Measurements from ENCODE around the gene VPS4B. TPM values are rescaled to one million over a fixed set of nuclear protein-coding genes. Genes with fewer than 3 reads are reported as not detected.

Gene VPS4B
- total and polyA plus RNA-seq, 2 donors (not counting 1 experiment from before 2014, with no cell fraction given), result 14.5 to 93.9 TPM

- Histone ChIP-seq H3K4me3 (ENCODE audit: control extremely low read depth in 1 of 5, extremely low read depth in 1 of 5, insufficient read depth in 1 of 5, low read depth in 2 of 5, low read length in 4 of 5) (no peak overlapping the region), H3K4me2 (replicated peaks; ENCODE audit: low read depth, low read length, poor library complexity, severe bottlenecking) (no peak overlapping the region), H2AFZ (ENCODE audit: insufficient read depth, low read depth, low read length, poor library complexity, severe bottlenecking) (no peak overlapping the region), H3K9ac (ENCODE audit: low read length) (no peak overlapping the region), H3K27ac (ENCODE audit: low read length in 2 of 2) (no peak overlapping the region), H3K36me3 (replicated peaks in 1 of 2; ENCODE audit: control extremely low read depth in 1 of 2, control insufficient read depth in 1 of 2, extremely low read depth in 1 of 2, insufficient read depth in 2 of 2, low read length in 1 of 2) (no peaks in the 10 kb centered on the region), H3K27me3 (replicated peaks in 1 of 4; ENCODE audit: control extremely low read depth in 1 of 4, control insufficient read depth in 3 of 4, insufficient read depth in 4 of 4, low read length in 3 of 4) (no peaks in the 10 kb centered on the region), H3K4me1 (ENCODE audit: control insufficient read depth in 2 of 2, insufficient read depth in 2 of 2, low read length in 2 of 2) (peaks cover 11 to 14% of the 10 kb centered on the region in 2 donors), H3K79me2 (ENCODE audit: control insufficient read depth, insufficient read depth, low read length) (no peaks in the 10 kb centered on the region), H3K9me3 (ENCODE audit: control extremely low read depth in 1 of 3, control insufficient read depth in 2 of 3, insufficient read depth in 1 of 3, low read length in 2 of 3) (no peaks in the 10 kb centered on the region), H4K20me1 (ENCODE audit: control insufficient read depth, insufficient read depth, low read length, poor library complexity, severe bottlenecking) (no peaks in the 10 kb centered on the region)
- peaks cover 14% of the 10 kb centered on the region for H3K4me1 Mint-ChIP-seq
- no peak overlapping the region for H3K27ac Mint-ChIP-seq
- H3K27me3 Mint-ChIP-seq, result peaks cover 12% of the 10 kb centered on the region
- no peak overlapping the region for H3K4me3 Mint-ChIP-seq
- no CpG with 5 or more reads among the region's 1 CpG for WGBS (ENCODE audit: insufficient coverage)
- no peak for DNase-seq
- no peaks in the 10 kb centered on the region for H3K9me3 Mint-ChIP-seq (ENCODE audit: insufficient read depth)
- ChIA-PET POLR2A (no interaction called here), CTCF (interaction anchor here (0.7 to 9.4 kb wide), 19 partner anchors 16 to 1191 kb away, joined by 3 to 170 read pairs (median 6); partner anchors contain the start of gene VPS4B)
- intact Hi-C loops (cut with micrococcal nuclease), result no loop called here
- no peak for ATAC-seq (ENCODE audit: low read depth)
- no peak for TF ChIP-seq EZH2 (IDR thresholded peaks at IDR 0.05; ENCODE audit: borderline replicate concordance, insufficient read depth, low read depth, low read length, poor library complexity, severe bottlenecking)
- TF ChIP-seq, protein P1, sequence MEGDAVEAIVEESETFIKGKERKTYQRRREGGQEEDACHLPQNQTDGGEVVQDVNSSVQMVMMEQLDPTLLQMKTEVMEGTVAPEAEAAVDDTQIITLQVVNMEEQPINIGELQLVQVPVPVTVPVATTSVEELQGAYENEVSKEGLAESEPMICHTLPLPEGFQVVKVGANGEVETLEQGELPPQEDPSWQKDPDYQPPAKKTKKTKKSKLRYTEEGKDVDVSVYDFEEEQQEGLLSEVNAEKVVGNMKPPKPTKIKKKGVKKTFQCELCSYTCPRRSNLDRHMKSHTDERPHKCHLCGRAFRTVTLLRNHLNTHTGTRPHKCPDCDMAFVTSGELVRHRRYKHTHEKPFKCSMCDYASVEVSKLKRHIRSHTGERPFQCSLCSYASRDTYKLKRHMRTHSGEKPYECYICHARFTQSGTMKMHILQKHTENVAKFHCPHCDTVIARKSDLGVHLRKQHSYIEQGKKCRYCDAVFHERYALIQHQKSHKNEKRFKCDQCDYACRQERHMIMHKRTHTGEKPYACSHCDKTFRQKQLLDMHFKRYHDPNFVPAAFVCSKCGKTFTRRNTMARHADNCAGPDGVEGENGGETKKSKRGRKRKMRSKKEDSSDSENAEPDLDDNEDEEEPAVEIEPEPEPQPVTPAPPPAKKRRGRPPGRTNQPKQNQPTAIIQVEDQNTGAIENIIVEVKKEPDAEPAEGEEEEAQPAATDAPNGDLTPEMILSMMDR (IDR thresholded peaks at IDR 0.05), result no peak
These were observed 17.9 kb upstream of the VPS4B start for GRCh38 chr18:63440219-63440618.

DNA sequence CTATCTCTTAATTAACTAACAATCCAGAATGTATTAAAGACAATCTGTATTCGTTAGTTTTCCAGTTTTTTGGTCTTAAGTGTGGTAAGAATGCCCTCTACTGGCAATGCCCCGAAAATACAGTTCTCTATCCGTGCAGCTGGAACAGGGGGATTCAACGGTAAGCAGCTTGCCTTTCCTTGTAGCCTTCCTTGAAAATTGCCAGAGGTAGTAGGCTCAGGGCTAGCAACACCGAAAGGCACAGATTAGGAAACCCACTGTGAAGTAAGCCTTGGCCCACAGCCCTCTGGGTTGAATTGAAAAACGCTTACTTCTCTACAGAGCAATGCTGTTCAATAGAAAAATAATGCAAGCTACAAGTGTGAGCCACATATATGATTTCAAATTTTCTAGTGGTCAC is 17.1 kb upstream of the VPS4B start:
- H3K27ac ChIP-seq (ENCODE audit: low read length in 2 of 2), result no peak overlapping the region
- H3K79me2 ChIP-seq (ENCODE audit: control insufficient read depth, insufficient read depth, low read length), result no peaks in the 10 kb centered on the region
- ChIA-PET CTCF (interaction anchor here (0.6 to 9.4 kb wide), 41 partner anchors 9 to 1190 kb away, joined by 3 to 170 read pairs (median 4); partner anchors contain the start of genes PHLPP1 and VPS4B), POLR2A (no interaction called here)
- H3K9ac ChIP-seq (ENCODE audit: low read length), result no peak overlapping the region
- TF ChIP-seq EZH2 (IDR thresholded peaks at IDR 0.05; ENCODE audit: borderline replicate concordance, insufficient read depth, low read depth, low read length, poor library complexity, severe bottlenecking), result no peak
- TF ChIP-seq, protein P1 (IDR thresholded peaks at IDR 0.05), result peak; percentile 94
- H2AFZ ChIP-seq (ENCODE audit: insufficient read depth, low read depth, low read length, poor library complexity, severe bottlenecking), result peak overlapping the region; percentile 60
- H4K20me1 ChIP-seq (ENCODE audit: control insufficient read depth, insufficient read depth, low read length, poor library complexity, severe bottlenecking), result no peaks in the 10 kb centered on the region
- H3K4me3 ChIP-seq (ENCODE audit: control extremely low read depth in 1 of 5, extremely low read depth in 1 of 5, insufficient read depth in 1 of 5, low read depth in 2 of 5, low read length in 4 of 5), result no peak overlapping the region
- no peak overlapping the region for H3K27ac Mint-ChIP-seq
- H3K4me1 ChIP-seq (ENCODE audit: control insufficient read depth in 2 of 2, insufficient read depth in 2 of 2, low read length in 2 of 2), result peaks cover 2 to 5% of the 10 kb centered on the region in 2 donors
- peaks cover 5% of the 10 kb centered on the region for H3K4me1 Mint-ChIP-seq
- no peaks in the 10 kb centered on the region for H3K9me3 ChIP-seq (ENCODE audit: control extremely low read depth in 1 of 3, control insufficient read depth in 2 of 3, insufficient read depth in 1 of 3, low read length in 2 of 3)
- intact Hi-C loops (cut with micrococcal nuclease), result loop anchor here (1.0 to 2.0 kb wide), 5 partner anchors 17 to 725 kb away; partner anchors contain the start of gene VPS4B
- WGBS (ENCODE audit: insufficient coverage), result 6% methylated on average over 3 of the region's 6 CpGs
- no peaks in the 10 kb centered on the region for H3K9me3 Mint-ChIP-seq (ENCODE audit: insufficient read depth)
- no peak overlapping the region for H3K4me2 ChIP-seq (replicated peaks; ENCODE audit: low read depth, low read length, poor library complexity, severe bottlenecking)
- no peaks in the 10 kb centered on the region for H3K27me3 ChIP-seq (replicated peaks in 1 of 4; ENCODE audit: control extremely low read depth in 1 of 4, control insufficient read depth in 3 of 4, insufficient read depth in 4 of 4, low read length in 3 of 4)
- no peak overlapping the region for H3K4me3 Mint-ChIP-seq
- peaks cover 16% of the 10 kb centered on the region for H3K27me3 Mint-ChIP-seq
- DNase-seq (peak; percentile 72), ATAC-seq (ENCODE audit: low read depth) (peak; percentile 78)
- no peaks in the 10 kb centered on the region for H3K36me3 ChIP-seq (replicated peaks in 1 of 2; ENCODE audit: control extremely low read depth in 1 of 2, control insufficient read depth in 1 of 2, extremely low read depth in 1 of 2, insufficient read depth in 2 of 2, low read length in 1 of 2)
